ENCODE measurements around the gene TESK2. TPM values are rescaled to one million over a fixed set of nuclear protein-coding genes. Genes with fewer than 3 reads are reported as not detected.

The TESK2 gene
- total and polyA plus RNA-seq, 2 of the 8 experiments (the other 6 are each of a cell fraction or from before 2014, with no cell fraction given): 10.8 to 12.6 TPM

GRCh38 chr1:45385302-45385701 is 105.7 kb downstream of the TESK2 start:
- Histone ChIP-seq H4K5ac (ENCODE audit: insufficient read length, low read depth, low read length) (no peak overlapping the region), H3K4me1 (replicated peaks in 1 of 4; ENCODE audit: control insufficient read depth in 3 of 4, insufficient read depth in 4 of 4, low read length in 3 of 4) (no peaks in the 10 kb centered on the region), H3K9ac (replicated peaks in 1 of 4; ENCODE audit: extremely low read depth in 1 of 4, low read depth in 3 of 4, low read length in 3 of 4) (no peak overlapping the region), H3K79me1 (ENCODE audit: low read depth, low read length) (no peaks in the 10 kb centered on the region), H3K4me2 (ENCODE audit: insufficient read depth in 1 of 2, low read depth in 2 of 2, low read length in 2 of 2) (no peak overlapping the region), H3K27me3 (replicated peaks in 1 of 4; ENCODE audit: control insufficient read depth in 3 of 4, extremely low read depth in 1 of 4, insufficient read depth in 3 of 4, low read length in 3 of 4) (no peaks in the 10 kb centered on the region), H2AK5ac (ENCODE audit: low read depth, low read length) (no peak overlapping the region), H3K4me3 (ENCODE audit: extremely low read depth in 1 of 4, insufficient read depth in 2 of 4, low read depth in 3 of 4, low read length in 4 of 4) (no peak overlapping the region), H3K18ac (ENCODE audit: extremely low read depth, low read length) (no peak overlapping the region), H4K91ac (replicated peaks; ENCODE audit: insufficient read length, low read length) (no peak overlapping the region), H3K14ac (ENCODE audit: insufficient read length) (no peak overlapping the region), H2BK120ac (replicated peaks; ENCODE audit: low read depth, low read length) (no peak overlapping the region), H3K56ac (replicated peaks; ENCODE audit: insufficient read length, low read depth, low read length) (no peak overlapping the region), H4K20me1 (replicated peaks in 1 of 2; ENCODE audit: control insufficient read depth in 1 of 2, insufficient read depth in 2 of 2, low read length in 2 of 2) (no peaks in the 10 kb centered on the region), H3K27ac (ENCODE audit: low read depth, low read length) (no peak overlapping the region), H4K8ac (ENCODE audit: extremely low read depth, insufficient read depth, low read length) (no peak overlapping the region), H2BK20ac (ENCODE audit: low read length) (no peak overlapping the region), H3K79me2 (ENCODE audit: control insufficient read depth in 1 of 2, insufficient read depth in 2 of 2, low read length in 2 of 2) (no peaks in the 10 kb centered on the region), H3K23ac (ENCODE audit: insufficient read length) (no peak overlapping the region), H3K9me3 (ENCODE audit: insufficient read depth in 2 of 2, low read depth in 1 of 2, low read length in 1 of 2) (no peaks in the 10 kb centered on the region), H2BK12ac (ENCODE audit: low read depth, low read length) (no peak overlapping the region), H3K23me2 (ENCODE audit: low read depth, low read length) (no peaks in the 10 kb centered on the region), H2AFZ (ENCODE audit: low read length) (no peak overlapping the region), H3K36me3 (ENCODE audit: control insufficient read depth in 2 of 4, insufficient read depth in 4 of 4, low read length in 3 of 4) (no peaks in the 10 kb centered on the region), H2BK5ac (ENCODE audit: low read depth, low read length) (no peak overlapping the region), H2BK15ac (ENCODE audit: low read length) (no peak overlapping the region), H3K4ac (replicated peaks; ENCODE audit: insufficient read length, low read depth, low read length) (no peak overlapping the region)
- DNase-seq (ENCODE audit: low read depth in 1 of 2, low spot score in 2 of 2) (no peak), FAIRE-seq (no peak)
- 84% methylated on average over 3 of the region's 3 CpGs; no CpG with 5 or more reads in 1 of the 2 experiments for WGBS, 2 experiments (ENCODE audit: extremely low coverage in 1 of 2, insufficient coverage in 1 of 2, insufficient read length in 1 of 2, insufficient replicate concordance in 2 of 2, low coverage in 1 of 2, low lambda C conversion rate in 2 of 2, missing lambda C conversion rate in 1 of 2)
- TF ChIP-seq EP300 (IDR thresholded peaks at IDR 0.05; ENCODE audit: borderline replicate concordance in 1 of 2, low read depth in 2 of 2, low read length in 2 of 2): no peak
- no peak for TF ChIP-seq POU5F1 (IDR thresholded peaks at IDR 0.05; ENCODE audit: low read depth, low read length)
- no peak for TF ChIP-seq SP4 (IDR thresholded peaks at IDR 0.05; ENCODE audit: low read length)
- TF ChIP-seq BACH1 (IDR thresholded peaks at IDR 0.05; ENCODE audit: low read length): no peak
- no peak for TF ChIP-seq JUN (IDR thresholded peaks at IDR 0.05; ENCODE audit: low read depth, low read length)
- TF ChIP-seq EZH2 (IDR thresholded peaks at IDR 0.05; ENCODE audit: low read depth, low read length, severe bottlenecking): no peak
- TF ChIP-seq JUND (IDR thresholded peaks at IDR 0.05; ENCODE audit: low read length): no peak
- no peak for TF ChIP-seq TCF12 (IDR thresholded peaks at IDR 0.05; ENCODE audit: low read depth, low read length)
- TF ChIP-seq PHF8 (conservative IDR thresholded peaks at IDR 0.05; ENCODE audit: low read depth, low read length): no peak
- TF ChIP-seq TAF7 (optimal IDR thresholded peaks at IDR 0.05; ENCODE audit: borderline replicate concordance, low read depth, low read length): no peak
- TF ChIP-seq TAF1 (IDR thresholded peaks at IDR 0.05; ENCODE audit: low read depth, low read length): no peak
- ChIA-PET CTCF (ENCODE audit: partially characterized antibody) (no interaction called here), POLR2A (ENCODE audit: partially characterized antibody) (interaction anchor here (0.9 kb wide), 1 partner anchor 44 kb away, joined by 3 read pairs; no protein-coding TSS in a partner anchor)
